ENCODE results near the gene ADAD2.

GRCh38 chr16:84197466-84198128 lies 6.6 kb downstream of the ADAD2 start:
- TF ChIP-seq CTCF (IDR thresholded peaks at IDR 0.05 in 2 of 3, conservative IDR thresholded peaks at IDR 0.05 in 1 of 3; ENCODE audit: insufficient read depth in 2 of 3, low read depth in 1 of 3, low read length in 3 of 3) (no peak), MTA3 (IDR thresholded peaks at IDR 0.05; ENCODE audit: borderline replicate concordance) (no peak), BCLAF1 (IDR thresholded peaks at IDR 0.05; ENCODE audit: borderline replicate concordance in 1 of 2, control insufficient read depth in 1 of 2, low read depth in 2 of 2, low read length in 1 of 2) (no peak), EP300 (IDR thresholded peaks at IDR 0.05; ENCODE audit: low read length) (no peak), FOXJ3 (CRISPR knock-in tag; IDR thresholded peaks at IDR 0.05) (no peak), EZH2 (IDR thresholded peaks at IDR 0.05; ENCODE audit: borderline replicate concordance, low read depth, low read length) (no peak), STAG1 (CRISPR knock-in tag; IDR thresholded peaks at IDR 0.05; ENCODE audit: borderline replicate concordance) (no peak), CBFB (CRISPR knock-in tag; IDR thresholded peaks at IDR 0.05) (no peak), ZNF512 (tag; IDR thresholded peaks at IDR 0.05) (no peak), HNRNPH1 (optimal IDR thresholded peaks at IDR 0.05; ENCODE audit: low read depth, low read length) (no peak), U2AF1 (optimal IDR thresholded peaks at IDR 0.05; ENCODE audit: low read depth, low read length) (no peak)

Data from K562 (cell line).